Kidney epithelial cell (primary cell): ENCODE results near the gene SORCS2. TPM values are rescaled to one million over a fixed set of nuclear protein-coding genes. Genes with fewer than 3 reads are reported as not detected.

Source experiments
- DNase-seq: peaks from one replicate; pipeline ENCODE4 v3.0.0-alpha.2; 2010; ENCODE audit warnings: low read depth
- H3K27me3 ChIP-seq: 2 replicates; pipeline ENCODE4 v1.6.0; 2011; ENCODE audit warnings: low read length; ENCODE audit not compliant: control insufficient read depth, insufficient read depth
- H3K36me3 ChIP-seq: 2 replicates; pipeline ENCODE4 v1.5.1; 2011; ENCODE audit warnings: low read length; ENCODE audit not compliant: control insufficient read depth, insufficient read depth
- H3K4me3 ChIP-seq: 2 replicates; pipeline ENCODE4 v1.5.1; 2011; ENCODE audit warnings: low read depth, mild to moderate bottlenecking, control low read depth, low read length
- total RNA-seq: library from RNA; depleted of rRNA; stranded (reverse); fragments of >200 nt; gene quantifications from 2 replicates; pipeline ENCODE4 v1.2.3, GENCODE V29; 2015
- TF ChIP-seq, protein P1 (sequence below): IDR thresholded peaks from 2 replicates; pipeline ENCODE4 v1.5.1; 2011; ENCODE audit warnings: mild to moderate bottlenecking, moderate library complexity, low read length, control low read depth, inconsistent platforms; ENCODE audit not compliant: insufficient read depth, poor library complexity, severe bottlenecking

Gene SORCS2
- total RNA-seq, 1 donor from 2014 or later = 1.4 TPM

DNA sequence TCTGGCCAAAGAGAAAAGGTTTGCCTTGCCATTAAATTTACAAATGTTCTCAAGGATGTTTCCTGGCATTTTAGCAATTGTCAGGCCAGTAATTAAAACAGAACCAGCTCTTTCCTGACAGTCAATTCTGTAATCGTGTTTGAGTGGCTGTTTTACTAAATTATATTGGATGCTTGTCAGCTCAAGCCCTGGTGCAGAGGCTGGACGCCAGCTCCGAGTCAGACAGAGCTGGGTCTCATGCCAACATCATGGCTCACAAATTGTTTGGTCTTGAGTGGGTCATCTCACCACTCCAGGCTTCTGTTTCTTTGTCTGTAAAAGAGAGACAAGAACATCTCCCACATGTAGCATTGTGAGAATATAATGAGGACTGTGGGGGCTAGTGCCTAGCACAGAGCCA is 432.7 kb downstream of the SORCS2 start:
- Histone ChIP-seq H3K36me3 (no peaks in the 10 kb centered on the region), H3K27me3 (no peaks in the 10 kb centered on the region), H3K4me3 (no peak overlapping the region)
- TF ChIP-seq, protein P1, sequence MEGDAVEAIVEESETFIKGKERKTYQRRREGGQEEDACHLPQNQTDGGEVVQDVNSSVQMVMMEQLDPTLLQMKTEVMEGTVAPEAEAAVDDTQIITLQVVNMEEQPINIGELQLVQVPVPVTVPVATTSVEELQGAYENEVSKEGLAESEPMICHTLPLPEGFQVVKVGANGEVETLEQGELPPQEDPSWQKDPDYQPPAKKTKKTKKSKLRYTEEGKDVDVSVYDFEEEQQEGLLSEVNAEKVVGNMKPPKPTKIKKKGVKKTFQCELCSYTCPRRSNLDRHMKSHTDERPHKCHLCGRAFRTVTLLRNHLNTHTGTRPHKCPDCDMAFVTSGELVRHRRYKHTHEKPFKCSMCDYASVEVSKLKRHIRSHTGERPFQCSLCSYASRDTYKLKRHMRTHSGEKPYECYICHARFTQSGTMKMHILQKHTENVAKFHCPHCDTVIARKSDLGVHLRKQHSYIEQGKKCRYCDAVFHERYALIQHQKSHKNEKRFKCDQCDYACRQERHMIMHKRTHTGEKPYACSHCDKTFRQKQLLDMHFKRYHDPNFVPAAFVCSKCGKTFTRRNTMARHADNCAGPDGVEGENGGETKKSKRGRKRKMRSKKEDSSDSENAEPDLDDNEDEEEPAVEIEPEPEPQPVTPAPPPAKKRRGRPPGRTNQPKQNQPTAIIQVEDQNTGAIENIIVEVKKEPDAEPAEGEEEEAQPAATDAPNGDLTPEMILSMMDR = no peak
- DNase-seq = no peak

DNA sequence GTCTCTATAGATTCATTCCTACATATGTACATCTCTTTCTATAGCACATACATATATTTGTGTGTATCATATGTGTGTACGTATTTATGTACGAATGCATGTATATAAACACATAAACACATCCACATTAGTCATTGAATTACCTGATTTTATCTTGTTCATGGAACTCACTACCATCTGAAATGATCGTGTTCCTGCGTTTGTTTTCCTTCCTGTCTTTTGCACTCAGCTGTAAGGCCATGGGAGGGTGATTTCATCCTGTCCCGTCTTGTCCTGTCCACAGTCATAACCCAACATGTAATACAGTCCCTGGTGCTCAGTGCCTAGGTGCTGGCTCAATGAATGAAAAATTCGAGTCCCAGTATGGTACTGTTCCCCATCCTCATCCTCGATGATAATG is 434.2 kb downstream of the SORCS2 start:
- Histone ChIP-seq H3K4me3 (no peak overlapping the region), H3K27me3 (peaks cover 2% of the 10 kb centered on the region), H3K36me3 (no peaks in the 10 kb centered on the region)
- no peak for DNase-seq
- TF ChIP-seq, protein P1 = no peak

DNA sequence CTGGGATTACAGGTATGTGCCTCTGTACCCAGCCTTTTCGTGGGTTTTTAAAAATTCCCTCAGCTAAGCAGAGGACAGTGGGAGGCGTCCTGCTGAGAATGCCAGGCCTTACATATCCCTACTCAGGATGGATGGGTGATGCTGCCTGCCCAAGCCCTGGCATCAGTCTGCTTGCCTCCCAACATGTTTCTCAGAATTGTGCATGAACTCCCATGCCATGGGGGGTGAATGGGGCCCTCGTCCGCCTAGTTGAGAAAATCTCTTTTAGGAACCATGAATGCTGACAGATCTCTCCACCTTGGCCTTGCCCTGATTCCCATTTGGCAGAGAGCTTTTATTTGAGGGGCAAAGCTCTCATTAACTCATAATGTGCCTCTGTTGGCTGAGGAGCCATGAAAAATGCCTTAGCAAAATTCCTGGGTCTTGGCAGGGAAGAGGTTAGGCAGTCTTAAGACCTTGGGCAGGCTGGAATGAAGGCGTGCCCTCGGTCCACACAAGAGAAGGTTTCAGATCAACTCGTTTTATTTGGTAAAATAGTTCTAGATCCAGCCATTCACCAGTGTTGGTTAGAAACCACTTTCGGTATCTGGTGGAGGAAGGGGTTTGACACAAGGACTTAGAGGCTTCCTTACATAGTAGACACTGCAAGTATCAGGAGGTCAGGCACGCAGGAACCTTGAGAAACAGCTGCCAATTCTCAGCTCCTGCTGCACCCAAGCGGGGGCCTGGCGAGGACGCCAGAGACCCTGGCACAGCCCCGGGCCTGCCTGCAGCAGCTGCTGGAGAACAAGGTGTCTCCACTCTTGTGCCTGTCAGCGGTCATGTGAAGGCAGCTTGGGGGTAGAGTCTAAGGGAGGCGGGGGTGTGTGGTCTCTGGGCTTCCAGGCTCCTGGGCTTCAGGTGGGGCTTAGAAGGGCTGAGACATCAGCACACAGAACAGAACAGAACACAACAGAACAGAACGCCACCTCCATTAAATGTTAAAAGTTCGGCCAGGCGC is 435.2 kb downstream of the SORCS2 start:
- no peak for DNase-seq
- TF ChIP-seq, protein P1 = no peak
- Histone ChIP-seq H3K4me3 (no peak overlapping the region), H3K27me3 (peaks cover 2% of the 10 kb centered on the region), H3K36me3 (no peaks in the 10 kb centered on the region)

DNA sequence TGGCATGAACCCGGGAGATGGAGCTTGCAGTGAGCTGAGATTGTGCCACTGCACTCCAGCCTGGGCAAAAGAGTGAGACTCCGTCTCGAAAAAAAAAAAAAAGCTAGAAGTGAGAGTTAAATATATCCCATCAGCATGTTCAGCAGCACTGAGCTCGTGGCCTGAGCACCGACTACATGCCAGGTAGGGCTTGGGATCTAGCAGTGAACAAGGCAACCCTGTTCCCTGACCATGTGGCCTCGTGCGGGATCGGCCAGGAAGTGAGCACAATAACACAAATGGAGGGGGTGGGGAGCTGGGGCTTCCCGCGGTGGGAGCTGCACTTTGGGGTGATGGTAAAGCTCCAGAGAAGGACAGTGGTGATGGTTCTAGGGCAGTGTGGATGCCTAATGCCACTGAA is 436.1 kb downstream of the SORCS2 start:
- DNase-seq = no peak
- no peaks in the 10 kb centered on the region for H3K36me3 ChIP-seq
- H3K4me3 ChIP-seq = no peak overlapping the region
- peaks cover 4% of the 10 kb centered on the region for H3K27me3 ChIP-seq
- TF ChIP-seq, protein P1 = no peak

DNA sequence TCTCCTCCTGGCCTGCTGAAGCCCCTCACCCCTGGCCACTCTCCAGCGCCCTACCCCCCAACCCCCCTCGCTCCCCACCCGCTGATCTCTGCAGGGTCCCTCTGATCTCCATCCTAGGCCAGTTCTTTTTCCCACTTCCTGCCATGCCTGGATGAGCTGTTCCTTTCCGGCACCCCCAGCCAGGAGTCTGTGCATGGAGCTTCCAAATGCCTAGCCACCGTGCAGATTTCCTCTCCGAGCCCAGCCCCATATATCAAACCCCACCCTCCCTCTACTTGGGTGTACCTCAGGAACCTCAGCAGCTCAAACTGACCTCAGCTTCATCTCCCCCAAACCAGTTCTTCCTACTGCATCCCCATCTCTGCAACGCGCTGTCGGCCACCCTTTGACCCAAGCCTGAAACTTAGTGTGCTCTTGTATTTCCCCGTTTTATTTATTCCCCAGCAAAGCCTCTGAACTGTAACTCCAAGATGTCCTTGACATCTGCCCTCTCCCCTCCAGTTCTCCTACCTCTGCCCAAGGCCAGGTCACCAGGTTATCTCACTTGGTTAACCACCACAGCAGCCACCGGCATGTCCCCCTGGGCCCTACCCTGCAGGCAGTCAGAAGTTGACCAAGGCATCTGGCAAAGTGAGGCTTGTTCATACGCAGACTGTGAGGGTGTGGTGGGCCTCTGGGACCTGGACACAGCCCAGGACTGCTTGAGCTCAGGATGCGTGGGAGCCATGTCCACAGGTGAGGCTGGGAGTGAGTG is 437.3 kb downstream of the SORCS2 start:
- no peak for DNase-seq
- H3K4me3 ChIP-seq = no peak overlapping the region
- TF ChIP-seq, protein P1 = no peak
- H3K36me3 ChIP-seq = no peaks in the 10 kb centered on the region
- H3K27me3 ChIP-seq = peaks cover 4% of the 10 kb centered on the region
